HepG2 (cell line): ENCODE results near the gene ARHGAP10. TPM values are rescaled to one million over a fixed set of nuclear protein-coding genes. Genes with fewer than 3 reads are reported as not detected.

Experiments
- ATAC-seq: fragments of 200-7000 bp; cut with Tn5 transposase; 3 replicates; pipeline ENCODE4 v1.9.1; 2020; ENCODE audit warnings: mild to moderate bottlenecking, moderate library complexity
- BruUV-seq: library from RNA; stranded (reverse); fragments of 400-500 nt; replicated peaks from 2 replicates; lab custom pipeline; 2021; lab: Mats Ljungman, UMichigan
- CTCF ChIA-PET: fragments of 300-600 bp; formaldehyde crosslinking; extraction: SDS; loops from one replicate; lab custom pipeline; 2021; ENCODE audit warnings: low total read pairs, inconsistent platforms, low intra/inter-chr PET ratio; lab: Yijun Ruan, JAX
- POLR2A ChIA-PET: fragments of 350-600 bp; sonication (Branson Sonifier 250); formaldehyde crosslinking; loops from one replicate; lab custom pipeline; 2020; ENCODE audit warnings: antibody characterized with exemption, inconsistent platforms; lab: Yijun Ruan, JAX
- DNase-seq: peaks from one replicate; pipeline ENCODE4 v3.0.0-alpha.2; 2015; ENCODE audit warnings: low spot score
- FAIRE-seq: peaks from 3 replicates; lab custom pipeline; 2011; peaks lifted over from hg19 to GRCh38; lab: Jason Lieb, UNC
- H2AFZ ChIP-seq: one replicate; pipeline ENCODE4 v1.6.1; 2011; ENCODE audit warnings: low read length, inconsistent platforms
- H3K27ac ChIP-seq: fragments of 300-600 bp; 3 replicates; pipeline ENCODE4 v1.8.0; 2011; ENCODE audit warnings: mixed run types, mild to moderate bottlenecking, mixed read lengths, low read length, inconsistent platforms; ENCODE audit not compliant: insufficient read depth; ENCODE audit errors: extremely low read length
- H3K27me3 ChIP-seq, 2 experiments: fragments of 200-600 bp in 1 of 2; 2 replicates in 1 of 2; 3 replicates in 1 of 2; pipeline versions ENCODE4 v1.6.0 to v1.8.0; 2011; ENCODE audit warnings: low read length in 2 of 2, mild to moderate bottlenecking in 2 of 2, moderate library complexity in 2 of 2, inconsistent platforms in 1 of 2; ENCODE audit not compliant: insufficient read depth in 2 of 2, control insufficient read depth in 1 of 2
- H3K36me3 ChIP-seq, 2 experiments: fragments of 200-600 bp in 1 of 2; replicated peaks in 1 of 2; 2 replicates in 1 of 2; 3 replicates in 1 of 2; pipeline versions ENCODE4 v1.5.1 to v1.8.0; 2011; ENCODE audit warnings: low read length in 2 of 2, inconsistent platforms in 1 of 2; ENCODE audit not compliant: insufficient read depth in 2 of 2, control insufficient read depth in 1 of 2
- H3K4me1 ChIP-seq: 2 replicates; pipeline ENCODE4 v1.5.1; 2012; ENCODE audit warnings: low read length, inconsistent platforms; ENCODE audit not compliant: insufficient read depth
- H3K4me2 ChIP-seq: 2 replicates; pipeline ENCODE4 v1.6.0; 2011; ENCODE audit warnings: low read depth, low read length, inconsistent platforms
- H3K4me3 ChIP-seq, 3 experiments: fragments of 200-600 bp in 1 of 3; sonication (generic), shearing (Covaris generic) in 1 of 3; replicated peaks in 1 of 3; 2 replicates each; pipeline ENCODE4 v1.5.1; 2011 to 2016; ENCODE audit warnings: low read length in 3 of 3, inconsistent platforms in 2 of 3, low read depth in 2 of 3, mild to moderate bottlenecking in 2 of 3, control low read depth in 1 of 3, mixed read lengths in 1 of 3; ENCODE audit not compliant: insufficient read depth in 1 of 3
- H3K79me2 ChIP-seq: one replicate; pipeline ENCODE4 v1.6.1; 2011; ENCODE audit warnings: low read length, inconsistent platforms; ENCODE audit not compliant: insufficient read depth
- H3K9ac ChIP-seq: 2 replicates; pipeline ENCODE4 v1.6.0; 2011; ENCODE audit warnings: mild to moderate bottlenecking, low read depth, low read length, inconsistent platforms; ENCODE audit not compliant: insufficient read depth
- H3K9me3 ChIP-seq: 2 replicates; pipeline ENCODE4 v1.5.1; 2012; ENCODE audit warnings: mild to moderate bottlenecking, low read length
- H4K20me1 ChIP-seq: 2 replicates; pipeline ENCODE4 v1.6.0; 2011; ENCODE audit warnings: inconsistent platforms, mild to moderate bottlenecking, low read length, moderate library complexity; ENCODE audit not compliant: insufficient read depth
- ARNT2 ChIP-seq: sonication (generic); formaldehyde crosslinking; IDR thresholded peaks from 2 replicates; pipeline ENCODE4 v1.8.0; 2022; ENCODE audit warnings: mild to moderate bottlenecking, low read depth, missing genetic modification reagents, moderate library complexity
- ESRRA ChIP-seq: sonication (generic); formaldehyde crosslinking; IDR thresholded peaks from 2 replicates; pipeline ENCODE4 v1.5.1; 2020; ENCODE audit warnings: mild to moderate bottlenecking, low read depth, missing genetic modification reagents
- HMG20B ChIP-seq: conservative IDR thresholded peaks from 2 replicates; pipeline ENCODE4 v1.6.1; 2016; ENCODE audit warnings: missing genetic modification reagents, missing compliant biosample characterization
- IKZF4 ChIP-seq: sonication (generic); formaldehyde crosslinking; IDR thresholded peaks from 2 replicates; pipeline ENCODE4 v1.5.1; 2020; ENCODE audit warnings: borderline replicate concordance, mild to moderate bottlenecking, low read depth, missing genetic modification reagents; ENCODE audit errors: not compliant biosample characterization
- PREB ChIP-seq: sonication (generic); formaldehyde crosslinking; IDR thresholded peaks from 2 replicates; pipeline ENCODE4 v1.4.0; 2020; ENCODE audit warnings: missing genetic modification reagents
- SMAD1 ChIP-seq: sonication (generic); formaldehyde crosslinking; IDR thresholded peaks from 2 replicates; pipeline ENCODE4 v1.4.0; 2020; ENCODE audit warnings: missing genetic modification reagents, low read depth, mild to moderate bottlenecking, borderline replicate concordance
- SRSF9 ChIP-seq: fragments of 200-400 bp; formaldehyde crosslinking; IDR thresholded peaks from 2 replicates; pipeline ENCODE4 v1.6.1; 2018; ENCODE audit warnings: borderline replicate concordance, mild to moderate bottlenecking, low read depth, low read length; ENCODE audit not compliant: insufficient read depth, poor library complexity, severe bottlenecking
- THAP7 ChIP-seq: sonication (generic); formaldehyde crosslinking; IDR thresholded peaks from 2 replicates; pipeline ENCODE4 v1.8.1; 2023; ENCODE audit warnings: mild to moderate bottlenecking, missing genetic modification reagents
- ZC3H4 ChIP-seq: sonication (generic); formaldehyde crosslinking; IDR thresholded peaks from 2 replicates; pipeline ENCODE4 v1.4.0; 2020; ENCODE audit warnings: missing genetic modification reagents, borderline replicate concordance
- ZIK1 ChIP-seq: sonication (generic); formaldehyde crosslinking; IDR thresholded peaks from 2 replicates; pipeline ENCODE4 v1.5.0; 2020; ENCODE audit warnings: mild to moderate bottlenecking, low read depth, missing genetic modification reagents, borderline replicate concordance
- ZNF235 ChIP-seq: sonication (generic); formaldehyde crosslinking; IDR thresholded peaks from 2 replicates; pipeline ENCODE4 v1.8.1; 2023; ENCODE audit warnings: mild to moderate bottlenecking, missing genetic modification reagents, borderline replicate concordance
- ZNF414 ChIP-seq: sonication (generic); formaldehyde crosslinking; IDR thresholded peaks from 2 replicates; pipeline ENCODE4 v1.5.0; 2020; ENCODE audit warnings: missing genetic modification reagents
- ZNF550 ChIP-seq: sonication (generic); formaldehyde crosslinking; IDR thresholded peaks from 2 replicates; pipeline ENCODE4 v1.4.0; 2020; ENCODE audit warnings: mild to moderate bottlenecking, missing genetic modification reagents, borderline replicate concordance
- ZNF574 ChIP-seq: sonication (generic); formaldehyde crosslinking; IDR thresholded peaks from 2 replicates; pipeline ENCODE4 v1.4.0; 2020; ENCODE audit warnings: missing genetic modification reagents
- ZNF672 ChIP-seq: sonication (generic); formaldehyde crosslinking; IDR thresholded peaks from 2 replicates; pipeline ENCODE4 v1.8.1; 2022; ENCODE audit warnings: missing genetic modification reagents
- ZNF737 ChIP-seq: sonication (generic); formaldehyde crosslinking; IDR thresholded peaks from 2 replicates; pipeline ENCODE4 v1.5.0; 2020; ENCODE audit warnings: missing genetic modification reagents, mild to moderate bottlenecking, borderline replicate concordance
- ZSCAN25 ChIP-seq: sonication (generic); formaldehyde crosslinking; IDR thresholded peaks from 2 replicates; pipeline ENCODE4 v1.8.0; 2022; ENCODE audit warnings: mild to moderate bottlenecking, missing genetic modification reagents
- WGBS: methylation state at CpG from one replicate; pipeline ENCODE4 v1.1.6; 2017; ENCODE audit warnings: low lambda C conversion rate; 5-methylcytosine and 5-hydroxymethylcytosine counted together
- in situ Hi-C: cut with HindIII; loops from 2 replicates; pipeline ENCODE4 v1.10.0; 2017; ENCODE audit warnings: low pct_unique_long_range_greater_than_20kb; ENCODE audit not compliant: extremely low pct_ligation_motif_present
- intact Hi-C: fragments of 100-400 bp; cut with micrococcal nuclease; formaldehyde crosslinking; loops from one replicate; pipeline ENCODE4 v1.10.0; 2022; ENCODE audit not compliant: unreplicated experiment
- polyA plus RNA-seq, 8 experiments: library from polyadenylated mRNA; depleted of rRNA in 3 of 8; stranded (reverse) in 7 of 8; unstranded in 1 of 8; fragments of >200 nt; fragmentation: Illumina TruSeq in 4 of 8; extraction: Trizol in 4 of 8; gene quantifications; 2 replicates each; pipeline versions ENCODE4 v1.2.1 to v1.2.3, GENCODE V29; 2011 to 2016; ENCODE audit warnings: low read depth in 4 of 8, missing spikeins in 1 of 8, mixed read lengths in 1 of 8; ENCODE audit not compliant: insufficient read depth in 1 of 8
- total RNA-seq, 5 experiments: library from RNA; depleted of rRNA; stranded (reverse); fragments of >200 nt; fragmentation: Illumina TruSeq; extraction: Trizol; gene quantifications; 2 replicates each; pipeline ENCODE4 v1.2.3, GENCODE V29; 2016; ENCODE audit warnings: low read depth in 1 of 5

The ARHGAP10 gene
- total and polyA plus RNA-seq, 2 of the 13 experiments (the other 11 are each of a cell fraction or from before 2014, with no cell fraction given) = 0.45 to 1.6 TPM

- no peak for TF ChIP-seq ZNF414 (CRISPR knock-in tag)
- no peak for TF ChIP-seq ZNF672
- no peak for TF ChIP-seq ZC3H4 (CRISPR knock-in tag)
- no peak for TF ChIP-seq ZNF550
- TF ChIP-seq HMG20B (CRISPR knock-in tag) = no peak
- no peak for TF ChIP-seq ARNT2 (CRISPR knock-in tag)
- TF ChIP-seq ZIK1 (CRISPR knock-in tag) = no peak
- TF ChIP-seq SRSF9 = no peak
- no peak for TF ChIP-seq ZNF737
These were observed 2.6 kb downstream of the ARHGAP10 start (continued) for GRCh38 chr4:147734496-147734895.

GRCh38 chr4:147735413-147736301, 3.8 kb downstream of the ARHGAP10 start:
- Histone ChIP-seq H3K79me2 (no peaks in the 10 kb centered on the region), H3K27me3 (peaks cover 2 to 34% of the 10 kb centered on the region in 2 experiments; a peak in 4 of 5 replicates), H4K20me1 (no peaks in the 10 kb centered on the region), H3K36me3 (no peaks in the 10 kb centered on the region), H3K9ac (no peak overlapping the region), H3K4me3 (no peak overlapping the region), H3K9me3 (no peaks in the 10 kb centered on the region), H3K27ac (no peak overlapping the region), H2AFZ (no peak overlapping the region), H3K4me2 (no peak overlapping the region), H3K4me1 (peaks cover 25% of the 10 kb centered on the region)
- in situ Hi-C loops (no loop called here), intact Hi-C loops (no loop called here)
- 68% methylated on average over 6 of the region's 6 CpGs for WGBS
- FAIRE-seq (no peak), DNase-seq (no peak), ATAC-seq (no peak)
- no TSS peak for BruUV-seq
- CTCF ChIA-PET = no interaction called here
- POLR2A ChIA-PET = no interaction called here
- TF ChIP-seq PREB (CRISPR knock-in tag) (no peak), THAP7 (CRISPR knock-in tag) (no peak), ZSCAN25 (no peak), SMAD1 (no peak), ZNF235 (CRISPR knock-in tag) (no peak), IKZF4 (CRISPR knock-in tag) (no peak), ZNF574 (no peak), ESRRA (no peak)
